GM18507 (cell line): Measurements from ENCODE around the gene MUCL3.
"Not testable (repeated sequence)": the region's sequence is repeated elsewhere in the genome, so short reads cannot be mapped to it uniquely, and the experiment has no call there.

Experiments
- DNase-seq: peaks from one replicate; pipeline ENCODE4 v3.0.0; 2011; ENCODE audit warnings: low read depth; ENCODE audit not compliant: insufficient read length; ENCODE audit errors: extremely low spot score
- FAIRE-seq: peaks from 2 replicates; lab custom pipeline; 2011; peaks lifted over from hg19 to GRCh38; lab: Jason Lieb, UNC

Gene MUCL3

GRCh38 chr6:30910473-30910872, 30.3 kb upstream of the MUCL3 start:
- not testable (repeated sequence) for FAIRE-seq, DNase-seq

DNA sequence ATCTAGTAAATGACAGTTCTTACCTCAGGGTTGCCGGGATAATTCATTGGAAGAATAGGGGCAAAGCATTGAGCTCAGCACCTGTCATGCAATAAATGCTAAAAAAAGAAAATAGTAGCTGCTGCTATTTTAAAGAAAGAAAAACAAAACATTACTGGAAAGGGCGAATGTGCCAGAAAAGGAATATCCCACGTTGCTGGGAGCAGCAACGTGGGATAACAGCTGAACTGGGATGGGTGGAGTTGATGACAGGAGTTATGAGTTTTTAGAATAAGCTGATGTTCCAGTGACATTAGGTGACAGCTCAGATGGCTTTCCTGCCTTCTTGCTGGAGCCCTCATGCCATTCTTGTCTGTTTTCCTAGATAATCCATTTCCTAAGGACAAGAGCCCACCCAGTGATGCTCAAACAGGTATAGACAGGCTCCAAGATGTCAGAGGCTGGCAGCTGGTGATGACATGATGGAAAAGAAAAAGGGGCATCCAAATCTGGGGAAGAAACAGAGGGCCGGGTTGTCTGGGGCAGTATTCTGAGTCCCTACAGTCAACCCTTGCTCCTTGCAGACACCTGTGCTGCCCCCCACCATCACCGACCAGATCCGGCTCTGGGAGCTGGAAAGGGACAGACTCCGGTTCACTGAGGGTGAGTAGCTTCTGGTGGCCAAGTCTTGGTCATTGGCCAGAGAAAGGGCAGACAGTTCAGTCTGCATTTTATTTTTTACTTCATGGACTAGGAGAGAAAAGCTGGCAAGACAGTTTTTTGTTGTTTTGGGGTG, 27.8 kb upstream of the MUCL3 start:
- no peak for FAIRE-seq
- DNase-seq, result no peak

DNA sequence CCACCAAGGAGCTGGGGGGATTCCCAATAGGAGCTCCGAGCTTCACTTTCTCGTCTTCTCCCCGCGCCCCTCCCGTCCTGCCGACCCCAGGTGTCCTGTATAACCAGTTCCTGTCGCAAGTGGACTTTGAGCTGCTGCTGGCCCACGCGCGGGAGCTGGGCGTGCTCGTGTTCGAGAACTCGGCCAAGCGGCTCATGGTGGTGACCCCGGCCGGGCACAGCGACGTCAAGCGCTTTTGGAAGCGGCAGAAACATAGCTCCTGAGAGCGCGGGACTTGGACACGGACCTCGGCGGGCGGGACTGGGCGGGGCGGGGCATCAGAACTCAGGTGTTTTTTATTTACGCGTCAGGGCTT, 27.1 kb upstream of the MUCL3 start:
- FAIRE-seq, result no peak

GRCh38 chr6:30914076-30914853, 26.5 kb upstream of the MUCL3 start, which contains the start of gene VARS2:
VARS2 (plus strand) TSS chr6:30914238; CDS start chr6:30914837, 599 bp downstream.
- peak; percentile 84 for FAIRE-seq
- DNase-seq, result peak; percentile 98

More for the DNA sequence above, 27.1 kb upstream of the MUCL3 start:
- DNase-seq, result peak; percentile 17

DNA sequence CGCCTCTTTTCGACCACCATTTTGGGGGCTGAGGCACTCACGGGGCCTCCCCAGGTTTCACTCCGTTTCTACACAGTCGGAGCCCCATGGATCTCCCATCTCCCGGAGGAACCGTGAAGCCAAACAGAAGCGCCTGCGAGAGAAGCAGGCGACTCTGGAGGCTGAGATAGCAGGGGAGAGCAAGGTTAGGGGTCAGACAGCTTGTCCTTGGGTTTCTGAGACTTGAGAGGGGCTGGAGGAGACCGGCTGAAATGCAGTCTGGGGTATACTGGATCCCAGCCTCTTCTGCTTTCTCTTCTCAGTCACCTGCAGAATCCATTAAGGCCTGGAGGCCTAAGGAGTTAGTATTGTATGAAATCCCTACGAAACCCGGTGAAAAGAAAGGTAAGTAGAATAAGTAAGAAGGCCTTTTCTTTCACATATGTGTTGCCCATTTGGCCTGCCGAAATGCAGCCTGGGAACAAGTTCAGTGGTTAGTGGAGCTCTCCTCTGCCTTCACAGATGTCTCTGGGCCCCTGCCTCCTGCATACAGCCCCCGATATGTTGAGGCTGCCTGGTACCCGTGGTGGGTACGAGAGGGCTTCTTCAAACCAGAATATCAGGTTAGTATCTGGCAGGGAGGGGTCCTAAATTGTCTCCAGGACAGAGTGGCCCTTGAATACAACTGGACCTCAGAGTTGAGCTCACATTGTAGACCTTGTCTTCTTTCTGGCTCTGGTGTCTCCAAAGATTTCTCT, 25.8 kb upstream of the MUCL3 start:
- no peak for FAIRE-seq
- DNase-seq, result no peak

DNA sequence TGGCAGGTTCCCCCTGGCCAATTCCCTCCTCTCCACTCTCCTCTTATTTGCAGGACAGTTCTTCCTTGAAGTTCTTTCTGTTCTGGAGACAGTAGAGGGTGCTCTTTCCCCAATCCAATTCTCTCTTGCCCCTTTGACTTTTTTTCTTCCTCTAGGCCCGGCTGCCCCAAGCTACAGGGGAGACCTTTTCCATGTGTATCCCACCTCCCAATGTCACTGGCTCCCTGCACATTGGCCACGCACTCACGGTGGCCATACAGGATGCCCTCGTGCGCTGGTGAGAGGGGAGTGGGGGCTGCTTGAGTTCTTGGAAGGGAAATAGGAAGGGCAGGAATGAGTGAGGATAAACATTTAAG, 25.2 kb upstream of the MUCL3 start:
- peak; percentile 73 for FAIRE-seq
- DNase-seq, result peak; percentile 42

DNA sequence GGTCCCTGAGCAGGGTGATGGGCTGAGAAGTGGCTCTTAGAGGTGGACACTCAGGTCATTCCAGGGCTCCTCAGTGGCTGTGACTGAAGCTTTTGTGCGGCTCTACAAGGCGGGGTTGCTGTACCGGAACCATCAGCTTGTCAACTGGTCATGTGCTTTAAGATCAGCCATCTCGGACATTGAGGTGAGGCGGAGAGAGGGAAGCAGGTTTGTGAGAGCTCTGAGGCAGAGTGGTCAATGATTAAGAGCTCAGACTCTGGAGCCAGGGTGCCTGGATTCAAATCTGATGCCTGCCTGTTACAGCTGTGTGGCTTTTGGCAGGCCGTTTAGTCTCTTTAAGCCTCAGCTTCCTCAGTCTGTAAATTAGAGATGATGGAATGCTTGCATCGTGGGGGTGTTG, 23.7 kb upstream of the MUCL3 start:
- FAIRE-seq (no peak), DNase-seq (no peak)

- no peak for DNase-seq
- FAIRE-seq, result no peak
Measured at GRCh38 chr6:30917487-30917886, 23.3 kb upstream of the MUCL3 start.

DNA sequence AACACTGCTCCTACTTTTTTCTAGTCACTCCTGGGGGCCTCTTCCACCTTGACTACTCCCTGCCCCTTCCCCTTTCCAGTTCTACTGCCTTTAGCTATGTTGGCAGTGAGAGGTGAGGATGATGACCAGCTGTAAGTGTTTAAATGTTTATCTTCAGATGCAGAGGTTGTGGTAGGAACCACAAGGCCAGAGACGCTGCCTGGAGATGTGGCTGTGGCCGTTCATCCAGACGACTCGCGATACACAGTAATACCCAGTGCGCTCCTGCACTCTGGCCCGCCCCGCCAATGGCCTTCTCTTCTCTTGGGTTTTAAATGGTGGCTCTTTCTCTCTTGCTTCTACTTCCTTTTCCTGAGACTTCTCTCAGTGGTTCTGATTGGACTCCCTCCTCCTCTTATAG, 22.1 kb upstream of the MUCL3 start:
- no peak for FAIRE-seq

DNA sequence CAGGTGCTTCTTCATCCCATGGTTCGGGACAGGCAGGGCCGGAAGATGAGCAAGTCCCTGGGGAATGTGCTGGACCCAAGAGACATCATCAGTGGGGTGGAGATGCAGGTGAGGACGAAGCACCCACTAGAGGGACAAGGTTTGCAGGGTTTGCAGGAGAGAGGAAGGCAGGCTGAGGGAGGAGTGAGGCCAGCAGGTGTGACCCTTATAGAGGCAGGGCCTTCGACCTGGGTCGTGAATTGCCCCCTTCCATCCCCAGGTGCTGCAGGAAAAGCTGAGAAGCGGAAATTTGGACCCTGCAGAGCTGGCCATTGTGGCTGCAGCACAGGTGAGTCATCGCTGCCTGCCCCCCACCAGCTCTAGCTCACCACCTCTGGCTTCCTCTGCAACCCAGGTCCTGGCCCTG, 18.3 kb upstream of the MUCL3 start:
- FAIRE-seq (no peak), DNase-seq (no peak)

More for the DNA sequence above, 22.1 kb upstream of the MUCL3 start:
- DNase-seq, result no peak

GRCh38 chr6:30924040-30924627, 16.6 kb upstream of the MUCL3 start:
- DNase-seq, FAIRE-seq: not testable (repeated sequence)

DNA sequence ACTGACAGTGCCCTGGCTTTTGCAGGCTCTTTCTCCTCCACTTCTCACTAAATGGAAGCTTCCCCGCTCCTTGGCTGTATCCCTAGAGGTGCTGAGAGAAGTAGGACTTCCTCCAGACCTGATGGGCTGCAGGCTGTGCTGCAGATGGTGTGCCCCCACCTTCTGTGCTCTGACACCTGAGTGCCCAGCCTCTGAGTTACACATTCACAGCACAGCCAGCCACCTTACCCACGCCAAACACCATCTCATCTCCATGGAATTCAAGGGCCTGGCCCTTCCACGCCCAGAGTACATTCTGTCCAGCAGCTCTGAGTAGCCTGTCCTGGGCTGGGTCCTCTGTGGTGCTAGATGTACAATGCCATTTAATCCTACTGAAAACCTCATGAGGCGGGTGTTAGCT, 14.1 kb upstream of the MUCL3 start:
- FAIRE-seq (no peak), DNase-seq (no peak)

DNA sequence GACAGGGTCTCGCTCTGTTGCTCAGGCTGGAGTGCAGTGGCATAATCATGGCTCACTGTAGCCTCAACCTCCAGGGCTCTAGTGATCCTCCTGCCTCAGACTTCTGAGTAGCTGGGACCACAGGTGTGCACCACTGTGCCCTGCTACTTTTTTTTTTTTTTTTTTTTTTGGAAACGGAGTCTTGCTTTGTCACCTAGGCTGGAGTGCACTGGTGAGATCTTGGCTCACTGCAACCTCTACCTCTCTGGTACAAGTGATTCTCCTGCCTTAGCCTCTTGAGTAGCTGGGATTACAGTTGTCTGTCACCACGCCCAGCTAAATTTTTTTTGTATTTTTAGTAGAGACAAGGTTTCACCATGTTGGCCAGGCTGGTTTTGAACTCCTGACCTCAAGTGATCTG, 13.7 kb upstream of the MUCL3 start:
- not testable (repeated sequence) for DNase-seq, FAIRE-seq

- FAIRE-seq (no peak), DNase-seq (no peak)
Measured at GRCh38 chr6:30928677-30929076, 12.1 kb upstream of the MUCL3 start.

- no peak for FAIRE-seq
Measured at GRCh38 chr6:30930506-30930905, 10.3 kb upstream of the MUCL3 start.

DNA sequence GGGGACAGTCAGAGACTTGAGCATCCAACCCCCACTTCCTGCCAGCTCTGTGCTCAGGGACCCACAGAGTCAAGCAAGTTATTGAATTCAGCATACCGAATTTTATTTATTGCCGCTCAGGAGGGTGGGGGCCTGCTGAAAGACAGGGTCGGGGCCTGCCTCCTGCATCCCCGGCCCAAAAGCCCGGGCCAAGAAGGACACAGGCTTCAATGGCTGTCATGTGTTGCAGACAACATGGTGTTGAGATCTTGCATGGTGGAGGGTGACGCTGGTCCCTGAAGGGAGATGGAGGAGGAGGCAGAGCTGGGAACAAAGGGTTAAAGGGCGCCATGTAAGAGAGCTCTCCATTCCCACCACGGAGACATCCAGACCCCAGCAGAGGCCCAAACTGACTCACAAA, 9.5 kb upstream of the MUCL3 start:
- DNase-seq (no peak), FAIRE-seq (no peak)

More at GRCh38 chr6:30930506-30930905, 10.3 kb upstream of the MUCL3 start:
- no peak for DNase-seq

GRCh38 chr6:30931969-30932645, 8.7 kb upstream of the MUCL3 start, which contains the start of gene SFTA2:
SFTA2 (minus strand) TSS chr6:30932170; CDS start chr6:30932096, 74 bp downstream.
- FAIRE-seq (no peak), DNase-seq (no peak)

GRCh38 chr6:30932665-30933365, 8.0 kb upstream of the MUCL3 start:
- FAIRE-seq (no peak), DNase-seq (no peak)

DNA sequence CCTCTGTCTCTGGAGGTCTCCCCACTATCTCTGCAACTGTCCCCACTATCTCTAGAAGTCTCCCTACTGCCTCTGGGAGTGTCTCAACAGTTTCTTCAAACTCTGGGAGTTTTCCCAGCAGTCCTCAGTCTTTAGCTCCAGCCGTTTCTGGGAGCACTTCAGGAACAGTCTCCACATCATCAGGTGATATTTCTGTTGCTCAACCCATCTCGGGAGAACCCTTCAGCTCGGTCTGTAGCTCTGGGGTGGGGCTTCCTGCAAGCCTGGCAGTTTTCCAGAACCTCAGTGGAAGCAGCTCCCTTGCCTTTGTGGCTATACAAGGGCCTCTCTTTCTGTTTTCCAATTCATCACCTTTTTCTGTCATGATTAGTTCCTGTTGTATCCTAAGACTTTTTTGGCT, 5.8 kb upstream of the MUCL3 start:
- no peak for FAIRE-seq

More for the DNA sequence above, 5.8 kb upstream of the MUCL3 start:
- no peak for DNase-seq
